HCT116 (cell line): ENCODE measurements around the gene ZC3H12A. TPM values are rescaled to one million over a fixed set of nuclear protein-coding genes. Genes with fewer than 3 reads are reported as not detected.

Experiments used
- ATAC-seq: fragments of 200-7000 bp; cut with Tn5 transposase; 2 replicates; pipeline ENCODE4 v1.9.1; 2020; ENCODE audit warnings: mild to moderate bottlenecking, moderate library complexity
- BruUV-seq: library from RNA; stranded (reverse); fragments of 400-500 nt; replicated peaks from 2 replicates; lab custom pipeline; 2021; lab: Mats Ljungman, UMichigan
- CTCF ChIA-PET: fragments of 300-600 bp; sonication (Branson Sonifier 250); formaldehyde crosslinking; loops from one replicate; lab custom pipeline; 2021; ENCODE audit warnings: antibody characterized with exemption; lab: Charles Lee
- POLR2A ChIA-PET: fragments of 300-600, 350-600 bp; sonication (Branson Sonifier 250); formaldehyde crosslinking; loops from one replicate; lab custom pipeline; 2021; ENCODE audit warnings: antibody characterized with exemption; lab: Charles Lee
- RAD21 ChIA-PET, 2 experiments: fragments of 300-600 bp; sonication (Branson Sonifier 250); formaldehyde crosslinking; loops; one replicate each; lab custom pipeline; 2023; ENCODE audit warnings: low total read pairs in 2 of 2; ENCODE audit not compliant: uncharacterized antibody in 2 of 2, unreplicated experiment in 2 of 2, low non-redundant PET in 1 of 2; lab: Charles Lee
- DNase-seq: peaks from one replicate; pipeline ENCODE4 v3.0.0-alpha.2; 2010; ENCODE audit warnings: low read depth, low spot score
- H2AFZ ChIP-seq: fragments of 200-600 bp; shearing (Covaris generic), sonication (generic); 2 replicates; pipeline ENCODE4 v1.6.1; 2017; ENCODE audit warnings: low read depth, mixed run types, mixed read lengths, antibody characterized with exemption, low read length; ENCODE audit not compliant: poor library complexity, severe bottlenecking
- H3K27ac ChIP-seq: 2 replicates; pipeline ENCODE4 v1.5.1; 2012; ENCODE audit warnings: low read depth, low read length
- H3K27me3 ChIP-seq: fragments of 200-600 bp; sonication (generic); 2 replicates; pipeline ENCODE4 v1.6.1; 2016; ENCODE audit warnings: mixed run types, low read length, mixed read lengths; ENCODE audit not compliant: insufficient read depth
- H3K36me3 ChIP-seq, 2 experiments: fragments of 200-500 bp in 1 of 2; fragments of 200-600 bp in 1 of 2; sonication (Bioruptor generic) in 1 of 2; sonication (generic) in 1 of 2; 2 replicates each; pipeline versions ENCODE4 v1.5.1 to v1.6.1; 2014 to 2016; ENCODE audit warnings: low read length in 2 of 2, inconsistent platforms in 1 of 2, mixed read lengths in 1 of 2, mixed run types in 1 of 2; ENCODE audit not compliant: insufficient read depth in 2 of 2, control insufficient read depth in 1 of 2
- H3K4me1 ChIP-seq, 2 experiments: fragments of 200-600 bp in 1 of 2; sonication (generic) in 1 of 2; 2 replicates each; pipeline versions ENCODE4 v1.5.1 to v1.6.1; 2012 to 2017; ENCODE audit warnings: low read length in 2 of 2, inconsistent platforms in 1 of 2, mild to moderate bottlenecking in 1 of 2, mixed read lengths in 1 of 2, mixed run types in 1 of 2, moderate library complexity in 1 of 2; ENCODE audit not compliant: insufficient read depth in 2 of 2, control insufficient read depth in 1 of 2
- H3K4me2 ChIP-seq: fragments of 200-600 bp; sonication (generic); 2 replicates; pipeline ENCODE4 v1.6.1; 2017; ENCODE audit warnings: mixed run types, low read length, mixed read lengths
- H3K4me3 ChIP-seq, 2 experiments: fragments of 200-600 bp in 1 of 2; sonication (generic) in 1 of 2; replicated peaks in 1 of 2; 2 replicates each; pipeline ENCODE4 v1.5.1; 2011 to 2016; ENCODE audit warnings: low read length in 2 of 2, control low read depth in 1 of 2, low read depth in 1 of 2, mild to moderate bottlenecking in 1 of 2, mixed read lengths in 1 of 2, mixed run types in 1 of 2
- H3K79me2 ChIP-seq: fragments of 200-600 bp; sonication (generic); 2 replicates; pipeline ENCODE4 v1.6.1; 2017; ENCODE audit warnings: mild to moderate bottlenecking, mixed run types, low read length, moderate library complexity, mixed read lengths; ENCODE audit not compliant: insufficient read depth
- H3K9ac ChIP-seq: fragments of 200-600 bp; sonication (generic); 2 replicates; pipeline ENCODE4 v1.6.1; 2016; ENCODE audit warnings: low read length, mixed read lengths
- H3K9me2 ChIP-seq: fragments of 200-600 bp; sonication (generic), shearing (Covaris generic); 2 replicates; pipeline ENCODE4 v1.6.1; 2017; ENCODE audit warnings: mixed run types, mild to moderate bottlenecking, moderate library complexity; ENCODE audit not compliant: insufficient read depth
- H3K9me3 ChIP-seq, 2 experiments: fragments of 200-500 bp in 1 of 2; fragments of 200-600 bp in 1 of 2; sonication (Bioruptor generic) in 1 of 2; sonication (generic) in 1 of 2; 2 replicates each; pipeline ENCODE4 v1.6.1; 2014 to 2017; ENCODE audit warnings: low read length in 2 of 2, mixed read lengths in 2 of 2, inconsistent platforms in 1 of 2, low read depth in 1 of 2, mild to moderate bottlenecking in 1 of 2, mixed run types in 1 of 2, moderate library complexity in 1 of 2; ENCODE audit not compliant: control insufficient read depth in 1 of 2, insufficient read depth in 1 of 2
- H4K20me1 ChIP-seq: fragments of 200-600 bp; sonication (generic), shearing (Covaris generic); 2 replicates; pipeline ENCODE4 v1.6.1; 2017; ENCODE audit warnings: mixed run types, mild to moderate bottlenecking, moderate library complexity; ENCODE audit not compliant: insufficient read depth
- CBX3 ChIP-seq: IDR thresholded peaks from 2 replicates; pipeline ENCODE4 v1.6.1; 2012; ENCODE audit warnings: low read depth
- CEBPB ChIP-seq: IDR thresholded peaks from 2 replicates; pipeline ENCODE4 v1.6.1; 2012; ENCODE audit warnings: low read depth
- ELF1 ChIP-seq: IDR thresholded peaks from 2 replicates; pipeline ENCODE4 v1.6.1; 2012; ENCODE audit warnings: low read depth, borderline replicate concordance
- EZH2 ChIP-seq: fragments of 200-600 bp; sonication (generic); IDR thresholded peaks from 2 replicates; pipeline ENCODE4 v1.6.1; 2017; ENCODE audit warnings: antibody characterized with exemption, mixed run types
- FOSL1 ChIP-seq: IDR thresholded peaks from 2 replicates; pipeline ENCODE4 v1.6.1; 2012; ENCODE audit warnings: low read depth
- JUND ChIP-seq: IDR thresholded peaks from 2 replicates; pipeline ENCODE4 v1.6.1; 2012
- POLR2A ChIP-seq: IDR thresholded peaks from 2 replicates; pipeline ENCODE4 v1.7.0; 2011; ENCODE audit warnings: borderline replicate concordance; ENCODE audit not compliant: insufficient read depth, insufficient read length; ENCODE audit errors: extremely low read depth
- POLR2AphosphoS5 ChIP-seq: IDR thresholded peaks from 2 replicates; pipeline ENCODE4 v1.6.1; 2011; ENCODE audit warnings: mild to moderate bottlenecking, low read depth, low read length, moderate library complexity
- SIN3A ChIP-seq: IDR thresholded peaks from 2 replicates; pipeline ENCODE4 v1.6.1; 2012; ENCODE audit warnings: low read depth
- SRF ChIP-seq: IDR thresholded peaks from 2 replicates; pipeline ENCODE4 v1.6.1; 2012; ENCODE audit warnings: low read depth
- TCF7L2 ChIP-seq: IDR thresholded peaks from 2 replicates; pipeline ENCODE4 v1.7.0; 2011; ENCODE audit warnings: borderline replicate concordance, inconsistent platforms; ENCODE audit not compliant: insufficient read depth, insufficient read length; ENCODE audit errors: extremely low read depth
- YY1 ChIP-seq: IDR thresholded peaks from 2 replicates; pipeline ENCODE4 v1.6.1; 2011; ENCODE audit warnings: low read length, low read depth, moderate library complexity, mild to moderate bottlenecking; ENCODE audit not compliant: insufficient replicate concordance; ENCODE audit errors: extremely low read depth
- ZFX ChIP-seq: fragments of 450-650 bp; IDR thresholded peaks from 2 replicates; pipeline ENCODE4 v1.6.1; 2017
- ZNF274 ChIP-seq: fragments of 200-500 bp; sonication (Bioruptor generic); IDR thresholded peaks from 2 replicates; pipeline ENCODE4 v1.6.1; 2014; ENCODE audit warnings: mild to moderate bottlenecking, low read depth, low read length, inconsistent platforms
- intact Hi-C: fragments of 100-400 bp; cut with micrococcal nuclease; formaldehyde crosslinking; loops from 2 replicates; pipeline ENCODE4 v1.10.0; 2022
- total RNA-seq: library from RNA; stranded (reverse); gene quantifications from one replicate; pipeline ENCODE4 v1.2.1, GENCODE V29; 2021; ENCODE audit not compliant: unreplicated experiment
- TF ChIP-seq, protein P1 (sequence below): IDR thresholded peaks from 2 replicates; pipeline ENCODE4 v1.6.1; 2012; ENCODE audit warnings: low read depth
- TF ChIP-seq, protein P2 (sequence below): IDR thresholded peaks from 2 replicates; pipeline ENCODE4 v1.6.1; 2011; ENCODE audit warnings: mild to moderate bottlenecking, low read length, moderate library complexity; ENCODE audit not compliant: insufficient replicate concordance; ENCODE audit errors: extremely low read depth
- TF ChIP-seq, protein P3 (sequence below): IDR thresholded peaks from 2 replicates; pipeline ENCODE4 v1.6.1; 2012
- TF ChIP-seq, protein P4 (sequence below), 3 experiments: fragments of 200-600 bp in 1 of 3; sonication (generic) in 1 of 3; IDR thresholded peaks in 2 of 3; conservative IDR thresholded peaks in 1 of 3; 2 replicates each; pipeline ENCODE4 v1.5.1; 2012 to 2017; ENCODE audit warnings: low read depth in 2 of 3, low read length in 2 of 3, antibody characterized with exemption in 1 of 3, borderline replicate concordance in 1 of 3, control low read depth in 1 of 3, mild to moderate bottlenecking in 1 of 3, mixed read lengths in 1 of 3, mixed run types in 1 of 3, moderate library complexity in 1 of 3; ENCODE audit not compliant: insufficient read depth in 1 of 3

The ZC3H12A gene
- total RNA-seq, 1 experiment from 2014 or later, result 10.6 TPM

DNA sequence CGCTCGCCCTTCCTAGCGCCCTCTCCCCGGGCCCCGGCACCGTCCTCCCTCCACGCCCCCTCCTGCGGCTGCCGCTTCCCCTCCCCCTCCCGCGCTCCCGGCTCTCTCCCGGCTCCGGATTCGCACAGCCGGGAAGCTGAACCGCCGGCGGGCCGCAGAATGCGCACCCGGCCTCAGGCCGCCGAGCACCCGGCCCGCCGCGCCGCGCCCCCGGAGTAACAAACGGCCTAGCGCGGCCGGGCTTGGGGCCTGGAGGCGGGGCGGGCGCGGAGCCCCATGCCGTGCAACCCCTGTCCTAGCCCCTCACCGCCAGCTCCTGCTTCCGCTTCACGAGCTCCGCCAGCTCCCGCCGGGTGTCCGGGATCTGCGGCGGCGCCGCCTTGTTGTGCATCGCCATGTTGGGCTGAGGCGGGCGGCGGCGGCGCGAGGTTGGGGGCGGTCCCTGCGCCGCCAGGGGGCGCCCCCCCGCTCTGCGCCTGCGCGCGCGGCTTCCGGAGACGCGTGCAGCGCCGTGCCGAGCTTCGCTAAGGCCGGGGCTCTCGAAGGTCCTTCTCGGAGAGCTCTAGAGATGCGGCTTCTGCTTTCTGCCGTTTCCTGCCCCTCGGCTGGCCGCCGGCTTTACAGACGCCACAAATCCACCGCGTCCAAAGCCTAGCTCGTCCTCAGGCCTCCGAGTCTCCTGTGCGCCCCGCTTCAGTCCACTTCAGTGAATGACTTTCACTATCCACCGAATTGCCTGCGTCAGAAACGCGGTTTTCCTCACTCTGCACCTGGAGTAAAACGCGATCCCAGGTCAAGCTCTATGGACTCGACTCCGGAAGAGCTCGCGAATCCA is 40.2 kb downstream of the ZC3H12A start, which contains the start of gene MEAF6:
TSS of gene MEAF6 (minus strand) at position 417 of the 835 bp plus-strand sequence. CDS start at position 397, 20 bp downstream.
- BruUV-seq, result no TSS peak
- Histone ChIP-seq H3K79me2 (peaks cover 23% of the 10 kb centered on the region), H4K20me1 (no peaks in the 10 kb centered on the region), H3K9ac (peak within 1 kb of the TSS; percentile 70), H3K4me2 (peak within 1 kb of the TSS; percentile 85), H3K9me2 (no peaks in the 10 kb centered on the region), H3K4me1 (peaks cover 10 to 19% of the 10 kb centered on the region in 2 experiments; a peak in 3 of 4 replicates), H3K4me3 (peak within 1 kb of the TSS; percentile 72 to 82), H2AFZ (no peak within 1 kb of the TSS), H3K9me3 (no peaks in the 10 kb centered on the region), H3K36me3 (peaks cover 12 to 16% of the 10 kb centered on the region in 2 experiments), H3K27me3 (no peaks in the 10 kb centered on the region), H3K27ac (peak within 1 kb of the TSS; percentile 71)
- ChIA-PET POLR2A (interaction anchor here (1.0 kb wide), 1 partner anchor 41 kb away, joined by 3 read pairs; no protein-coding TSS in a partner anchor), RAD21 (interaction anchor here (0.6 kb wide), 3 partner anchors 10 to 353 kb away, joined by 3 to 4 read pairs (median 4); no protein-coding TSS in a partner anchor), CTCF (interaction anchor here (0.7 to 1.8 kb wide), 10 partner anchors 8 to 176 kb away, joined by 3 to 10 read pairs (median 5); partner anchors contain the start of gene SNIP1)
- intact Hi-C loops, result no loop called here
- ATAC-seq, result peak; percentile 96
- DNase-seq, result peak; percentile 36
- TF ChIP-seq CEBPB (no peak), POLR2A (peak; percentile 83), FOSL1 (no peak), SIN3A (no peak; the same call in 1 of the 2 replicates), POLR2AphosphoS5 (peak; percentile 89), CBX3 (peak; percentile 91), EZH2 (no peak), ZNF274 (no peak), YY1 (peak; percentile 85), TCF7L2 (peak; percentile 87), ZFX (peak; percentile 87), SRF (no peak), ELF1 (no peak), JUND (no peak)
- TF ChIP-seq, protein P1, sequence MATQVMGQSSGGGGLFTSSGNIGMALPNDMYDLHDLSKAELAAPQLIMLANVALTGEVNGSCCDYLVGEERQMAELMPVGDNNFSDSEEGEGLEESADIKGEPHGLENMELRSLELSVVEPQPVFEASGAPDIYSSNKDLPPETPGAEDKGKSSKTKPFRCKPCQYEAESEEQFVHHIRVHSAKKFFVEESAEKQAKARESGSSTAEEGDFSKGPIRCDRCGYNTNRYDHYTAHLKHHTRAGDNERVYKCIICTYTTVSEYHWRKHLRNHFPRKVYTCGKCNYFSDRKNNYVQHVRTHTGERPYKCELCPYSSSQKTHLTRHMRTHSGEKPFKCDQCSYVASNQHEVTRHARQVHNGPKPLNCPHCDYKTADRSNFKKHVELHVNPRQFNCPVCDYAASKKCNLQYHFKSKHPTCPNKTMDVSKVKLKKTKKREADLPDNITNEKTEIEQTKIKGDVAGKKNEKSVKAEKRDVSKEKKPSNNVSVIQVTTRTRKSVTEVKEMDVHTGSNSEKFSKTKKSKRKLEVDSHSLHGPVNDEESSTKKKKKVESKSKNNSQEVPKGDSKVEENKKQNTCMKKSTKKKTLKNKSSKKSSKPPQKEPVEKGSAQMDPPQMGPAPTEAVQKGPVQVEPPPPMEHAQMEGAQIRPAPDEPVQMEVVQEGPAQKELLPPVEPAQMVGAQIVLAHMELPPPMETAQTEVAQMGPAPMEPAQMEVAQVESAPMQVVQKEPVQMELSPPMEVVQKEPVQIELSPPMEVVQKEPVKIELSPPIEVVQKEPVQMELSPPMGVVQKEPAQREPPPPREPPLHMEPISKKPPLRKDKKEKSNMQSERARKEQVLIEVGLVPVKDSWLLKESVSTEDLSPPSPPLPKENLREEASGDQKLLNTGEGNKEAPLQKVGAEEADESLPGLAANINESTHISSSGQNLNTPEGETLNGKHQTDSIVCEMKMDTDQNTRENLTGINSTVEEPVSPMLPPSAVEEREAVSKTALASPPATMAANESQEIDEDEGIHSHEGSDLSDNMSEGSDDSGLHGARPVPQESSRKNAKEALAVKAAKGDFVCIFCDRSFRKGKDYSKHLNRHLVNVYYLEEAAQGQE, result no peak
- TF ChIP-seq, protein P2, sequence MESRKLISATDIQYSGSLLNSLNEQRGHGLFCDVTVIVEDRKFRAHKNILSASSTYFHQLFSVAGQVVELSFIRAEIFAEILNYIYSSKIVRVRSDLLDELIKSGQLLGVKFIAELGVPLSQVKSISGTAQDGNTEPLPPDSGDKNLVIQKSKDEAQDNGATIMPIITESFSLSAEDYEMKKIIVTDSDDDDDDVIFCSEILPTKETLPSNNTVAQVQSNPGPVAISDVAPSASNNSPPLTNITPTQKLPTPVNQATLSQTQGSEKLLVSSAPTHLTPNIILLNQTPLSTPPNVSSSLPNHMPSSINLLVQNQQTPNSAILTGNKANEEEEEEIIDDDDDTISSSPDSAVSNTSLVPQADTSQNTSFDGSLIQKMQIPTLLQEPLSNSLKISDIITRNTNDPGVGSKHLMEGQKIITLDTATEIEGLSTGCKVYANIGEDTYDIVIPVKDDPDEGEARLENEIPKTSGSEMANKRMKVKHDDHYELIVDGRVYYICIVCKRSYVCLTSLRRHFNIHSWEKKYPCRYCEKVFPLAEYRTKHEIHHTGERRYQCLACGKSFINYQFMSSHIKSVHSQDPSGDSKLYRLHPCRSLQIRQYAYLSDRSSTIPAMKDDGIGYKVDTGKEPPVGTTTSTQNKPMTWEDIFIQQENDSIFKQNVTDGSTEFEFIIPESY, result no peak
- TF ChIP-seq, protein P3, sequence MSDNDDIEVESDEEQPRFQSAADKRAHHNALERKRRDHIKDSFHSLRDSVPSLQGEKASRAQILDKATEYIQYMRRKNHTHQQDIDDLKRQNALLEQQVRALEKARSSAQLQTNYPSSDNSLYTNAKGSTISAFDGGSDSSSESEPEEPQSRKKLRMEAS, result peak; percentile 95
- TF ChIP-seq, protein P4, sequence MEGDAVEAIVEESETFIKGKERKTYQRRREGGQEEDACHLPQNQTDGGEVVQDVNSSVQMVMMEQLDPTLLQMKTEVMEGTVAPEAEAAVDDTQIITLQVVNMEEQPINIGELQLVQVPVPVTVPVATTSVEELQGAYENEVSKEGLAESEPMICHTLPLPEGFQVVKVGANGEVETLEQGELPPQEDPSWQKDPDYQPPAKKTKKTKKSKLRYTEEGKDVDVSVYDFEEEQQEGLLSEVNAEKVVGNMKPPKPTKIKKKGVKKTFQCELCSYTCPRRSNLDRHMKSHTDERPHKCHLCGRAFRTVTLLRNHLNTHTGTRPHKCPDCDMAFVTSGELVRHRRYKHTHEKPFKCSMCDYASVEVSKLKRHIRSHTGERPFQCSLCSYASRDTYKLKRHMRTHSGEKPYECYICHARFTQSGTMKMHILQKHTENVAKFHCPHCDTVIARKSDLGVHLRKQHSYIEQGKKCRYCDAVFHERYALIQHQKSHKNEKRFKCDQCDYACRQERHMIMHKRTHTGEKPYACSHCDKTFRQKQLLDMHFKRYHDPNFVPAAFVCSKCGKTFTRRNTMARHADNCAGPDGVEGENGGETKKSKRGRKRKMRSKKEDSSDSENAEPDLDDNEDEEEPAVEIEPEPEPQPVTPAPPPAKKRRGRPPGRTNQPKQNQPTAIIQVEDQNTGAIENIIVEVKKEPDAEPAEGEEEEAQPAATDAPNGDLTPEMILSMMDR (IDR thresholded peaks at IDR 0.05 in 2 of 3, conservative IDR thresholded peaks at IDR 0.05 in 1 of 3; ENCODE audit: borderline replicate concordance in 1 of 3, insufficient read depth in 1 of 3, low read depth in 2 of 3, low read length in 2 of 3), result peak in 2 of 3 experiments; percentile 42 to 61; a peak in 3 of 6 replicates
